Transverse colon (tissue), 4 donors: ENCODE data around the gene BCL2L15.

Source experiments
- CTCF ChIP-seq, 5 experiments: fragments of 200-600 bp in 3 of 5; fragments of 450-650 bp in 2 of 5; sonication (generic) in 3 of 5; IDR thresholded peaks; 1 replicate in 2 of 5; 2 replicates in 3 of 5; pipeline ENCODE4 v1.5.1; 2016 to 2017; ENCODE audit warnings: antibody characterized with exemption in 5 of 5, inconsistent platforms in 3 of 5, mild to moderate bottlenecking in 2 of 5, moderate library complexity in 1 of 5
- EP300 ChIP-seq: sonication (generic); formaldehyde crosslinking; IDR thresholded peaks from one replicate; pipeline ENCODE4 v1.6.1; 2017; ENCODE audit warnings: antibody characterized with exemption, low read depth
- POLR2A ChIP-seq: fragments of 450-650 bp; IDR thresholded peaks from one replicate; pipeline ENCODE4 v1.6.1; 2016; ENCODE audit warnings: antibody characterized with exemption, mild to moderate bottlenecking, moderate library complexity
- POLR2AphosphoS5 ChIP-seq, 3 donors: sonication (generic); formaldehyde crosslinking; IDR thresholded peaks; one replicate each; pipeline ENCODE4 v1.6.1; 2016; ENCODE audit warnings: antibody characterized with exemption in 3 of 3

- TF ChIP-seq POLR2AphosphoS5 (IDR thresholded peaks at IDR 0.05) (no peak), CTCF (IDR thresholded peaks at IDR 0.05) (no peak), POLR2A (no peak), EP300 (no peak)
These were observed 28.4 kb downstream of the BCL2L15 start for GRCh38 chr1:113858982-113859381.
